Loucy (cell line): ENCODE results near the gene IQCH.

Experiments used
- H2AFZ ChIP-seq: fragments of 200-600 bp; sonication (generic); 2 replicates; pipeline ENCODE4 v1.6.0; 2016; ENCODE audit warnings: antibody characterized with exemption, mild to moderate bottlenecking, low read length, moderate library complexity
- H3F3A ChIP-seq: fragments of 200-600 bp; 2 replicates; pipeline ENCODE4 v1.6.0; 2016; ENCODE audit warnings: antibody characterized with exemption, low read depth, mild to moderate bottlenecking
- H3K27me3 ChIP-seq: fragments of 200-600 bp; sonication (generic); 2 replicates; pipeline ENCODE4 v1.6.1; 2014; ENCODE audit warnings: low read length, mild to moderate bottlenecking; ENCODE audit not compliant: insufficient read depth, poor library complexity, severe bottlenecking
- H3K36me3 ChIP-seq: fragments of 200-600 bp; sonication (generic); 2 replicates; pipeline ENCODE4 v1.6.1; 2016; ENCODE audit warnings: low read length; ENCODE audit not compliant: insufficient read depth
- H3K4me1 ChIP-seq: fragments of 200-600 bp; sonication (generic); 2 replicates; pipeline ENCODE4 v1.5.1; 2014; ENCODE audit warnings: low read length, mild to moderate bottlenecking; ENCODE audit not compliant: insufficient read depth, poor library complexity, severe bottlenecking
- H3K4me2 ChIP-seq: fragments of 200-600 bp; sonication (generic); 2 replicates; pipeline ENCODE4 v1.6.0; 2014; ENCODE audit warnings: antibody characterized with exemption, low read length, low read depth, mild to moderate bottlenecking; ENCODE audit not compliant: poor library complexity, severe bottlenecking
- H3K4me3 ChIP-seq: fragments of 200-600 bp; sonication (generic); 2 replicates; pipeline ENCODE4 v1.5.1; 2014; ENCODE audit warnings: low read length, mild to moderate bottlenecking, mixed read lengths; ENCODE audit not compliant: poor library complexity, severe bottlenecking
- H3K79me2 ChIP-seq: fragments of 200-600 bp; sonication (generic); 2 replicates; pipeline ENCODE4 v1.6.1; 2014; ENCODE audit warnings: low read length; ENCODE audit not compliant: insufficient read depth
- H3K9ac ChIP-seq: fragments of 200-600 bp; sonication (generic); 2 replicates; pipeline ENCODE4 v1.6.0; 2014; ENCODE audit warnings: mild to moderate bottlenecking, low read depth, low read length, moderate library complexity; ENCODE audit not compliant: poor library complexity, severe bottlenecking
- H3K9me2 ChIP-seq: fragments of 200-600 bp; sonication (generic); replicated peaks from 2 replicates; pipeline ENCODE4 v1.6.1; 2016; ENCODE audit warnings: low read depth, low read length, mixed read lengths
- H3K9me3 ChIP-seq: fragments of 200-600 bp; sonication (generic); 2 replicates; pipeline ENCODE4 v1.6.1; 2014; ENCODE audit warnings: mild to moderate bottlenecking, antibody characterized with exemption, low read length, low read depth; ENCODE audit not compliant: insufficient read depth
- H4K20me1 ChIP-seq: fragments of 200-600 bp; sonication (generic); 2 replicates; pipeline ENCODE4 v1.6.0; 2014; ENCODE audit warnings: antibody characterized with exemption, low read length, mild to moderate bottlenecking; ENCODE audit not compliant: insufficient read depth, poor library complexity, severe bottlenecking
- EZH2phosphoT487 ChIP-seq: fragments of 200-600 bp; IDR thresholded peaks from 2 replicates; pipeline ENCODE4 v1.6.1; 2018; ENCODE audit warnings: antibody characterized with exemption, mild to moderate bottlenecking, moderate library complexity, borderline replicate concordance
- TF ChIP-seq, protein P1 (sequence below): fragments of 200-600 bp; sonication (generic); conservative IDR thresholded peaks from 2 replicates; pipeline ENCODE4 v1.5.1; 2014; ENCODE audit warnings: mild to moderate bottlenecking, antibody characterized with exemption, low read length

Gene IQCH

DNA sequence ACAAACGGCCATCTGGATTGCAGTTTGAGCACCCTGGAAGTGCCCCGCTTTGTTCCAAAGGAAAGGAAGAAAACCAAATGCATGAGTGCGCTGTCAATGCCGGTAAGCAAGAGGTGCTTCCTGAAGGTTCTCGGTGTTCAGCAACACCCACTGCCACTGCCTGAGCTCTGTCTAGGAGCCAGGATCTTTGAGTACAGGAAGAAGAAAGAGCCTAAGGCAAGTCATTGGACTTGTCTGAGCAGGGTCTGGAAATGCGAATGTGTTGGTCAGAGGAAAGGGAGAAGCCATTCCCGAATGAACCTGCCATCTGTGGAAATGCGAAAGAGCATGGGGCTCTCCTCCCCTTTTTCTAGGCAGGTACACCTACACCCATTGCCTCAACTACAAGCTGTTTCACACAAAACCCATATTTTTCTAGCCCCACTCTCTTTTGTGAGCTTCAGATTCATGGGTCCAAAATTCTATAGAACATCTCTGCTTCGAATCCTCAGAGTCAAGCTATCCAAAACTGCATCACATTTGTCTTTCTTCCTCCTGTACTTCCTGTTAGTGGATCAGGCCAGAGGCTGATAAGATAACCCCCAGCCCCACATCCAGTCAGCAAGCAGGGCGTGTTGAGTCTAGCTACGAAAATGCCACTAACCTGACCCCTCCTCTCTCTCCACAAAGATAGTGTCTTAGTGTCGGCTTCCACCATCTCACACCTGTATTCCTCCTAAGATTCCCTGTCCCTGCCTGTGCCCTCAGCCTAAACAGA, 210.8 kb downstream of the IQCH start:
- H3K4me3 ChIP-seq = no peak overlapping the region
- H3K4me2 ChIP-seq = no peak overlapping the region
- H3K27me3 ChIP-seq = no peaks in the 10 kb centered on the region
- no peaks in the 10 kb centered on the region for H3K79me2 ChIP-seq
- no peak overlapping the region for H2AFZ ChIP-seq
- H3K9me2 ChIP-seq = no peaks in the 10 kb centered on the region
- no peaks in the 10 kb centered on the region for H4K20me1 ChIP-seq
- H3K9ac ChIP-seq = no peak overlapping the region
- H3K4me1 ChIP-seq = peaks cover 39% of the 10 kb centered on the region
- TF ChIP-seq EZH2phosphoT487 = no peak
- TF ChIP-seq, protein P1, sequence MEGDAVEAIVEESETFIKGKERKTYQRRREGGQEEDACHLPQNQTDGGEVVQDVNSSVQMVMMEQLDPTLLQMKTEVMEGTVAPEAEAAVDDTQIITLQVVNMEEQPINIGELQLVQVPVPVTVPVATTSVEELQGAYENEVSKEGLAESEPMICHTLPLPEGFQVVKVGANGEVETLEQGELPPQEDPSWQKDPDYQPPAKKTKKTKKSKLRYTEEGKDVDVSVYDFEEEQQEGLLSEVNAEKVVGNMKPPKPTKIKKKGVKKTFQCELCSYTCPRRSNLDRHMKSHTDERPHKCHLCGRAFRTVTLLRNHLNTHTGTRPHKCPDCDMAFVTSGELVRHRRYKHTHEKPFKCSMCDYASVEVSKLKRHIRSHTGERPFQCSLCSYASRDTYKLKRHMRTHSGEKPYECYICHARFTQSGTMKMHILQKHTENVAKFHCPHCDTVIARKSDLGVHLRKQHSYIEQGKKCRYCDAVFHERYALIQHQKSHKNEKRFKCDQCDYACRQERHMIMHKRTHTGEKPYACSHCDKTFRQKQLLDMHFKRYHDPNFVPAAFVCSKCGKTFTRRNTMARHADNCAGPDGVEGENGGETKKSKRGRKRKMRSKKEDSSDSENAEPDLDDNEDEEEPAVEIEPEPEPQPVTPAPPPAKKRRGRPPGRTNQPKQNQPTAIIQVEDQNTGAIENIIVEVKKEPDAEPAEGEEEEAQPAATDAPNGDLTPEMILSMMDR = no peak
- no peaks in the 10 kb centered on the region for H3F3A ChIP-seq
- H3K9me3 ChIP-seq = no peaks in the 10 kb centered on the region
- no peaks in the 10 kb centered on the region for H3K36me3 ChIP-seq

DNA sequence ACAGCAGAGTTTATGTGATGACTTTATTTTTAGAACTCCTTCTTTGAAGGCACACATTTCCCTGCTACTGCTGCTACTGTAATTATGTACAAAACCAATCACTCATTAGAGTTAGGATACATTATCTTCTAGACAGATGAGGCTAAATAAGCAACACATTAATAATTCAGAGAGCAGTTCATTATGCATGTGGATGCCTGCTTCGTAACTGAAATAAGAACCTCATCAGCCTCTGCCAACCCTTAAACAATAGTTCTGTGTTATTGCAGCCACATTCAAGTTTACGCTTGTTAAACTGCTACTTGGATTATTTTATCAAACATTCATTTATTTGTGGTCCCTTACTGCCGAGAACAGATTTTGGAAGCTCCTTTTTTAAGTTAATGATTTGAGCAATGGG, 213.8 kb downstream of the IQCH start:
- Histone ChIP-seq H3K9me2 (no peaks in the 10 kb centered on the region), H3K4me3 (no peak overlapping the region), H3K9me3 (no peaks in the 10 kb centered on the region), H3K4me2 (no peak overlapping the region), H3K36me3 (no peaks in the 10 kb centered on the region), H3K79me2 (no peaks in the 10 kb centered on the region), H3K9ac (peak overlapping the region; percentile 9), H3F3A (no peaks in the 10 kb centered on the region), H4K20me1 (no peaks in the 10 kb centered on the region), H3K4me1 (peaks cover 45% of the 10 kb centered on the region), H3K27me3 (no peaks in the 10 kb centered on the region), H2AFZ (no peak overlapping the region)
- TF ChIP-seq, protein P1 = no peak
- TF ChIP-seq EZH2phosphoT487 = no peak

DNA sequence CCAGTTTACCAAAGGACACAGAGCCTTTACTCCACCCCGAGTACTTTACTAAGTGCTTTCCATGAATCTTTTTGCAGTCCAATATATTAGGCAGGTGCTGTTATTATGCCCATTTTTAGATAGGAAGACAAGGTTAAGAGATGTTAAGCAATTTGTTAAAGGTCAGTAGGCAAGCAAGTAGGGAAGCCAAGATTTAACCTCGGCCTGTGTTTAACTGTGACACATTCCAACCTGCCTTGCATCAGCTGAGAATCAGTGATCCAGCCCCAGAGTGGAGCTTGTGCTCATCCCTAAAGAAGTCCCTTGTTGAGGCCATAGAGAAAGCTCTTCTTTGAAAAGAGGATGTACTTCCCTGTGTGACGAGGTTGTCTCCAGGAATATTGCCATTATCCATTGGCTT, 215.1 kb downstream of the IQCH start:
- Histone ChIP-seq H3K4me3 (no peak overlapping the region), H3K27me3 (no peaks in the 10 kb centered on the region), H3K79me2 (no peaks in the 10 kb centered on the region), H3F3A (no peaks in the 10 kb centered on the region), H3K4me2 (no peak overlapping the region), H3K9me3 (no peaks in the 10 kb centered on the region), H3K4me1 (peaks cover 58% of the 10 kb centered on the region), H3K9ac (no peak overlapping the region), H3K36me3 (no peaks in the 10 kb centered on the region), H2AFZ (no peak overlapping the region), H4K20me1 (no peaks in the 10 kb centered on the region), H3K9me2 (no peaks in the 10 kb centered on the region)
- TF ChIP-seq, protein P1 = no peak
- TF ChIP-seq EZH2phosphoT487 = no peak
